H9 (cell line): ENCODE data around the gene LUZP2. TPM values are rescaled to one million over a fixed set of nuclear protein-coding genes. Genes with fewer than 3 reads are reported as not detected.

Experiments used
- DNase-seq: peaks from one replicate; pipeline ENCODE4 v3.0.0-alpha.2; 2017
- H2AFZ ChIP-seq: one replicate; pipeline ENCODE4 v1.6.1; 2013; ENCODE audit warnings: mild to moderate bottlenecking, low read length, control low read depth, moderate library complexity
- H2AK5ac ChIP-seq: 2 replicates; pipeline ENCODE4 v1.6.1; 2013; ENCODE audit warnings: low read length, control low read depth, mixed read lengths; ENCODE audit not compliant: insufficient read length
- H2BK120ac ChIP-seq: one replicate; pipeline ENCODE4 v1.6.1; 2013; ENCODE audit warnings: low read depth, mild to moderate bottlenecking, low read length, control low read depth, inconsistent platforms; ENCODE audit not compliant: poor library complexity, severe bottlenecking
- H2BK12ac ChIP-seq: 2 replicates; pipeline ENCODE4 v1.6.1; 2013; ENCODE audit warnings: low read length, control low read depth, mixed read lengths, low read depth; ENCODE audit not compliant: insufficient read length
- H2BK15ac ChIP-seq: 2 replicates; pipeline ENCODE4 v1.6.1; 2013; ENCODE audit warnings: low read depth, low read length, control low read depth
- H2BK20ac ChIP-seq: one replicate; pipeline ENCODE4 v1.6.1; 2013; ENCODE audit warnings: low read depth, mild to moderate bottlenecking, low read length, control low read depth, inconsistent platforms; ENCODE audit not compliant: poor library complexity, severe bottlenecking
- H2BK5ac ChIP-seq: 2 replicates; pipeline ENCODE4 v1.6.1; 2013; ENCODE audit warnings: low read length, control low read depth, mixed read lengths; ENCODE audit not compliant: insufficient read length
- H3K14ac ChIP-seq: 2 replicates; pipeline ENCODE4 v1.6.1; 2013; ENCODE audit warnings: low read length, control low read depth; ENCODE audit not compliant: insufficient read depth
- H3K18ac ChIP-seq: 2 replicates; pipeline ENCODE4 v1.6.1; 2013; ENCODE audit warnings: low read depth, mild to moderate bottlenecking, mixed read lengths, low read length, control low read depth; ENCODE audit not compliant: insufficient read length
- H3K23ac ChIP-seq: 2 replicates; pipeline ENCODE4 v1.6.1; 2013; ENCODE audit warnings: low read length, control low read depth, mixed read lengths, low read depth; ENCODE audit not compliant: insufficient read length
- H3K23me2 ChIP-seq: 2 replicates; pipeline ENCODE4 v1.6.1; 2013; ENCODE audit warnings: low read depth, mild to moderate bottlenecking, mixed read lengths, low read length, control low read depth; ENCODE audit not compliant: insufficient read length, poor library complexity, severe bottlenecking
- H3K27ac ChIP-seq: 2 replicates; pipeline ENCODE4 v1.5.1; 2013; ENCODE audit warnings: low read length, control low read depth, mixed read lengths, low read depth; ENCODE audit not compliant: insufficient read length
- H3K27me3 ChIP-seq: 2 replicates; pipeline ENCODE4 v1.6.1; 2013; ENCODE audit warnings: low read length, control low read depth, inconsistent platforms; ENCODE audit not compliant: insufficient read depth
- H3K4ac ChIP-seq: 2 replicates; pipeline ENCODE4 v1.6.1; 2013; ENCODE audit warnings: low read depth, mild to moderate bottlenecking, control low read depth, inconsistent platforms, low read length, moderate library complexity
- H3K4me1 ChIP-seq: 2 replicates; pipeline ENCODE4 v1.6.1; 2013; ENCODE audit warnings: low read length, control low read depth, inconsistent platforms; ENCODE audit not compliant: insufficient read depth
- H3K4me2 ChIP-seq: 2 replicates; pipeline ENCODE4 v1.6.1; 2013; ENCODE audit warnings: low read length, control low read depth, mixed read lengths; ENCODE audit not compliant: insufficient read length, insufficient read depth
- H3K56ac ChIP-seq: 2 replicates; pipeline ENCODE4 v1.6.1; 2013; ENCODE audit warnings: low read depth, mild to moderate bottlenecking, mixed read lengths, low read length, control low read depth; ENCODE audit not compliant: insufficient read length
- H3K79me1 ChIP-seq: 2 replicates; pipeline ENCODE4 v1.6.1; 2013; ENCODE audit warnings: low read depth, mild to moderate bottlenecking, moderate library complexity, low read length, control low read depth, inconsistent platforms; ENCODE audit not compliant: insufficient read depth, poor library complexity, severe bottlenecking
- H3K79me2 ChIP-seq: 2 replicates; pipeline ENCODE4 v1.6.1; 2013; ENCODE audit warnings: low read length, control low read depth, inconsistent platforms; ENCODE audit not compliant: insufficient read depth
- H3K9ac ChIP-seq: 2 replicates; pipeline ENCODE4 v1.6.1; 2013; ENCODE audit warnings: low read length, control low read depth, mixed read lengths; ENCODE audit not compliant: insufficient read length; ENCODE audit errors: extremely low read depth
- H3K9me3 ChIP-seq: one replicate; pipeline ENCODE4 v1.6.1; 2013; ENCODE audit warnings: low read depth, low read length, inconsistent platforms; ENCODE audit not compliant: control insufficient read depth
- H3T11ph ChIP-seq: one replicate; pipeline ENCODE4 v1.6.1; 2013; ENCODE audit warnings: mild to moderate bottlenecking, low read length, control low read depth, inconsistent platforms
- H4K20me1 ChIP-seq: one replicate; pipeline ENCODE4 v1.6.1; 2013; ENCODE audit not compliant: control insufficient read depth, insufficient read length, insufficient read depth
- H4K5ac ChIP-seq: 2 replicates; pipeline ENCODE4 v1.6.1; 2013; ENCODE audit warnings: low read depth, mild to moderate bottlenecking, mixed read lengths, low read length, control low read depth; ENCODE audit not compliant: insufficient read length
- H4K8ac ChIP-seq: replicated peaks from 2 replicates; pipeline ENCODE4 v1.6.1; 2013; ENCODE audit warnings: low read length, control low read depth, mixed read lengths, low read depth; ENCODE audit not compliant: insufficient read length
- H4K91ac ChIP-seq: 2 replicates; pipeline ENCODE4 v1.6.1; 2013; ENCODE audit warnings: low read depth, mild to moderate bottlenecking, moderate library complexity, mixed read lengths, low read length, control low read depth; ENCODE audit not compliant: insufficient read length
- H3K27ac Mint-ChIP-seq, 3 experiments: 2 replicates in 2 of 3; 3 replicates in 1 of 3; pipeline ENCODE4 v1.8.0; 2020 to 2021; ENCODE audit warnings: mixed read lengths in 3 of 3, mild to moderate bottlenecking in 1 of 3, moderate library complexity in 1 of 3
- H3K27me3 Mint-ChIP-seq: 2 replicates; pipeline ENCODE4 v1.8.0; 2021; ENCODE audit warnings: low read depth, mild to moderate bottlenecking, moderate library complexity, mixed read lengths
- H3K36me3 Mint-ChIP-seq, 3 experiments: 2 replicates in 2 of 3; 3 replicates in 1 of 3; pipeline ENCODE4 v1.8.0; 2020 to 2021; ENCODE audit warnings: low read depth in 3 of 3, mixed read lengths in 3 of 3; ENCODE audit not compliant: insufficient read depth in 1 of 3
- H3K4me1 Mint-ChIP-seq, 2 experiments: 2 replicates each; pipeline ENCODE4 v1.8.0; 2020; ENCODE audit warnings: mixed read lengths in 2 of 2
- H3K4me3 Mint-ChIP-seq, 2 experiments: 2 replicates in 1 of 2; 3 replicates in 1 of 2; pipeline ENCODE4 v1.8.0; 2020 to 2021; ENCODE audit warnings: mild to moderate bottlenecking in 2 of 2, mixed read lengths in 2 of 2, moderate library complexity in 1 of 2
- H3K9me3 Mint-ChIP-seq, 2 experiments: 2 replicates in 1 of 2; 3 replicates in 1 of 2; pipeline ENCODE4 v1.8.0; 2020; ENCODE audit warnings: mild to moderate bottlenecking in 2 of 2, mixed read lengths in 2 of 2, moderate library complexity in 1 of 2
- WGBS: extraction: QIAGEN DNeasy Blood & Tissue Kit; methylation state at CpG from one replicate; pipeline ENCODE4 v1.1.7; 2013; ENCODE audit warnings: missing lambda C conversion rate, low lambda C conversion rate, mixed read lengths; ENCODE audit not compliant: insufficient read length; ENCODE audit errors: extremely low coverage; 5-methylcytosine and 5-hydroxymethylcytosine counted together
- total RNA-seq: library from RNA; stranded (reverse); gene quantifications from 2 replicates; pipeline ENCODE4 v1.2.1, GENCODE V29; 2021
- TF ChIP-seq, protein P1 (sequence below): fragments of 200-600 bp; sonication (generic); conservative IDR thresholded peaks from 3 replicates; pipeline ENCODE4 v1.8.0; 2021; ENCODE audit warnings: antibody characterized with exemption, mild to moderate bottlenecking

Gene LUZP2
- total RNA-seq, 1 experiment from 2014 or later: 25.4 TPM

DNA sequence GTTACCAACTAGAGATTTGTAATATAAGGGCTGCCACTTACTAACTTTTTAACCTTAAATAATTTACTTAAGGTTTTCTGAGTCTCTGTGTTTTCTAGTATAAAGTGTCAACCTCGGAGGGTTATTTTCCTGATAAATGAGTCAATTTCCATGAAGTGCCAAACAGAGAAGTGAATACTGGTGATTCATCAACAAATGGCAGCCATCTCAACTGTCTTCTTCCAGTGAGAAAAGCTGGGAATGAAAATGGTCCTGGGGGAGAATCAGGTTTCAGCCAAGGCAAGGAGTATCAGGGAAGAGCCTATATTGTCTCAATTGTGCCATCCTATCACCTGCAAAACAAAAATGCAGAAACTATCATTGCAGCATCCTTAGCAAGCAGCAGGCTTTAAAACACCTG, 129.1 kb downstream of the LUZP2 start:
- Histone ChIP-seq H3K9ac (no peak overlapping the region), H3K23me2 (no peaks in the 10 kb centered on the region), H2BK20ac (no peak overlapping the region), H3K14ac (no peak overlapping the region), H2BK120ac (no peak overlapping the region), H3K27me3 (no peaks in the 10 kb centered on the region), H4K5ac (no peak overlapping the region), H3K23ac (no peak overlapping the region), H4K8ac (no peak overlapping the region), H3K18ac (no peak overlapping the region), H2AK5ac (no peak overlapping the region), H2BK5ac (no peak overlapping the region), H3K9me3 (no peaks in the 10 kb centered on the region), H3K56ac (no peak overlapping the region), H3K79me1 (no peaks in the 10 kb centered on the region), H2BK12ac (no peak overlapping the region), H4K91ac (no peak overlapping the region), H3K4me1 (no peaks in the 10 kb centered on the region), H3K4me2 (no peak overlapping the region), H2AFZ (no peak overlapping the region), H2BK15ac (no peak overlapping the region), H3K27ac (no peak overlapping the region), H4K20me1 (no peaks in the 10 kb centered on the region), H3K4ac (no peak overlapping the region), H3T11ph (no peak overlapping the region), H3K79me2 (no peaks in the 10 kb centered on the region)
- Mint-ChIP-seq H3K4me1 (peaks cover 3 to 12% of the 10 kb centered on the region in 2 experiments), H3K9me3 (no peaks in the 10 kb centered on the region), H3K27me3 (no peaks in the 10 kb centered on the region), H3K27ac (no peak overlapping the region), H3K4me3 (no peak overlapping the region), H3K36me3 (no peaks in the 10 kb centered on the region; a peak in 1 of 7 replicates)
- DNase-seq: no peak
- TF ChIP-seq, protein P1, sequence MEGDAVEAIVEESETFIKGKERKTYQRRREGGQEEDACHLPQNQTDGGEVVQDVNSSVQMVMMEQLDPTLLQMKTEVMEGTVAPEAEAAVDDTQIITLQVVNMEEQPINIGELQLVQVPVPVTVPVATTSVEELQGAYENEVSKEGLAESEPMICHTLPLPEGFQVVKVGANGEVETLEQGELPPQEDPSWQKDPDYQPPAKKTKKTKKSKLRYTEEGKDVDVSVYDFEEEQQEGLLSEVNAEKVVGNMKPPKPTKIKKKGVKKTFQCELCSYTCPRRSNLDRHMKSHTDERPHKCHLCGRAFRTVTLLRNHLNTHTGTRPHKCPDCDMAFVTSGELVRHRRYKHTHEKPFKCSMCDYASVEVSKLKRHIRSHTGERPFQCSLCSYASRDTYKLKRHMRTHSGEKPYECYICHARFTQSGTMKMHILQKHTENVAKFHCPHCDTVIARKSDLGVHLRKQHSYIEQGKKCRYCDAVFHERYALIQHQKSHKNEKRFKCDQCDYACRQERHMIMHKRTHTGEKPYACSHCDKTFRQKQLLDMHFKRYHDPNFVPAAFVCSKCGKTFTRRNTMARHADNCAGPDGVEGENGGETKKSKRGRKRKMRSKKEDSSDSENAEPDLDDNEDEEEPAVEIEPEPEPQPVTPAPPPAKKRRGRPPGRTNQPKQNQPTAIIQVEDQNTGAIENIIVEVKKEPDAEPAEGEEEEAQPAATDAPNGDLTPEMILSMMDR: no peak
- no CpG with 5 or more reads among the region's 1 CpG for WGBS
